Ishikawa (cell line): ENCODE measurements around the gene GLT8D2.
A peak's percentile ranks its signal among the peaks of the same experiment; 100 is the strongest.

ENCODE experiments used
- CEBPB ChIP-seq: IDR thresholded peaks from 2 replicates; pipeline ENCODE4 v1.6.1; 2012
- EP300 ChIP-seq: IDR thresholded peaks from 2 replicates; pipeline ENCODE4 v1.6.1; 2012; ENCODE audit warnings: borderline replicate concordance
- FOXM1 ChIP-seq: IDR thresholded peaks from 2 replicates; pipeline ENCODE4 v1.6.1; 2012; ENCODE audit warnings: low read depth, borderline replicate concordance
- NFIC ChIP-seq: IDR thresholded peaks from 2 replicates; pipeline ENCODE4 v1.6.1; 2012
- TCF12 ChIP-seq: IDR thresholded peaks from 2 replicates; pipeline ENCODE4 v1.6.1; 2012; ENCODE audit warnings: low read depth
- YY1 ChIP-seq: IDR thresholded peaks from 2 replicates; pipeline ENCODE4 v1.6.1; 2012; ENCODE audit warnings: low read depth
- ZBTB7A ChIP-seq: IDR thresholded peaks from 2 replicates; pipeline ENCODE4 v1.6.1; 2012; ENCODE audit warnings: low read depth
- TF ChIP-seq, protein P1 (sequence below): IDR thresholded peaks from 2 replicates; pipeline ENCODE4 v1.6.1; 2012
- TF ChIP-seq, protein P2 (sequence below): IDR thresholded peaks from 2 replicates; pipeline ENCODE4 v1.6.1; 2012
- TF ChIP-seq, protein P3 (sequence below): IDR thresholded peaks from 2 replicates; pipeline ENCODE4 v1.6.1; 2012; ENCODE audit warnings: low read depth, mild to moderate bottlenecking

GRCh38 chr12:103956509-103957027 is 93.4 kb downstream of the GLT8D2 start:
- TF ChIP-seq TCF12, result no peak
- TF ChIP-seq, protein P1, sequence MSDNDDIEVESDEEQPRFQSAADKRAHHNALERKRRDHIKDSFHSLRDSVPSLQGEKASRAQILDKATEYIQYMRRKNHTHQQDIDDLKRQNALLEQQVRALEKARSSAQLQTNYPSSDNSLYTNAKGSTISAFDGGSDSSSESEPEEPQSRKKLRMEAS, result peak; percentile 62; the same call in 1 of the 2 replicates
- no peak for TF ChIP-seq CEBPB
- peak; percentile 72; the same call in 1 of the 2 replicates for TF ChIP-seq ZBTB7A
- no peak for TF ChIP-seq FOXM1
- TF ChIP-seq, protein P2, sequence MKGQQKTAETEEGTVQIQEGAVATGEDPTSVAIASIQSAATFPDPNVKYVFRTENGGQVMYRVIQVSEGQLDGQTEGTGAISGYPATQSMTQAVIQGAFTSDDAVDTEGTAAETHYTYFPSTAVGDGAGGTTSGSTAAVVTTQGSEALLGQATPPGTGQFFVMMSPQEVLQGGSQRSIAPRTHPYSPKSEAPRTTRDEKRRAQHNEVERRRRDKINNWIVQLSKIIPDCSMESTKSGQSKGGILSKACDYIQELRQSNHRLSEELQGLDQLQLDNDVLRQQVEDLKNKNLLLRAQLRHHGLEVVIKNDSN, result no peak
- no peak for TF ChIP-seq EP300
- TF ChIP-seq, protein P3, sequence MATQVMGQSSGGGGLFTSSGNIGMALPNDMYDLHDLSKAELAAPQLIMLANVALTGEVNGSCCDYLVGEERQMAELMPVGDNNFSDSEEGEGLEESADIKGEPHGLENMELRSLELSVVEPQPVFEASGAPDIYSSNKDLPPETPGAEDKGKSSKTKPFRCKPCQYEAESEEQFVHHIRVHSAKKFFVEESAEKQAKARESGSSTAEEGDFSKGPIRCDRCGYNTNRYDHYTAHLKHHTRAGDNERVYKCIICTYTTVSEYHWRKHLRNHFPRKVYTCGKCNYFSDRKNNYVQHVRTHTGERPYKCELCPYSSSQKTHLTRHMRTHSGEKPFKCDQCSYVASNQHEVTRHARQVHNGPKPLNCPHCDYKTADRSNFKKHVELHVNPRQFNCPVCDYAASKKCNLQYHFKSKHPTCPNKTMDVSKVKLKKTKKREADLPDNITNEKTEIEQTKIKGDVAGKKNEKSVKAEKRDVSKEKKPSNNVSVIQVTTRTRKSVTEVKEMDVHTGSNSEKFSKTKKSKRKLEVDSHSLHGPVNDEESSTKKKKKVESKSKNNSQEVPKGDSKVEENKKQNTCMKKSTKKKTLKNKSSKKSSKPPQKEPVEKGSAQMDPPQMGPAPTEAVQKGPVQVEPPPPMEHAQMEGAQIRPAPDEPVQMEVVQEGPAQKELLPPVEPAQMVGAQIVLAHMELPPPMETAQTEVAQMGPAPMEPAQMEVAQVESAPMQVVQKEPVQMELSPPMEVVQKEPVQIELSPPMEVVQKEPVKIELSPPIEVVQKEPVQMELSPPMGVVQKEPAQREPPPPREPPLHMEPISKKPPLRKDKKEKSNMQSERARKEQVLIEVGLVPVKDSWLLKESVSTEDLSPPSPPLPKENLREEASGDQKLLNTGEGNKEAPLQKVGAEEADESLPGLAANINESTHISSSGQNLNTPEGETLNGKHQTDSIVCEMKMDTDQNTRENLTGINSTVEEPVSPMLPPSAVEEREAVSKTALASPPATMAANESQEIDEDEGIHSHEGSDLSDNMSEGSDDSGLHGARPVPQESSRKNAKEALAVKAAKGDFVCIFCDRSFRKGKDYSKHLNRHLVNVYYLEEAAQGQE, result no peak
- TF ChIP-seq NFIC, result no peak
- no peak for TF ChIP-seq YY1
